ENCODE results near the gene CDH10.

CDH10 gene

GRCh38 chr5:24509943-24510342 lies 134.8 kb downstream of the CDH10 start:
- TF ChIP-seq, protein P1, sequence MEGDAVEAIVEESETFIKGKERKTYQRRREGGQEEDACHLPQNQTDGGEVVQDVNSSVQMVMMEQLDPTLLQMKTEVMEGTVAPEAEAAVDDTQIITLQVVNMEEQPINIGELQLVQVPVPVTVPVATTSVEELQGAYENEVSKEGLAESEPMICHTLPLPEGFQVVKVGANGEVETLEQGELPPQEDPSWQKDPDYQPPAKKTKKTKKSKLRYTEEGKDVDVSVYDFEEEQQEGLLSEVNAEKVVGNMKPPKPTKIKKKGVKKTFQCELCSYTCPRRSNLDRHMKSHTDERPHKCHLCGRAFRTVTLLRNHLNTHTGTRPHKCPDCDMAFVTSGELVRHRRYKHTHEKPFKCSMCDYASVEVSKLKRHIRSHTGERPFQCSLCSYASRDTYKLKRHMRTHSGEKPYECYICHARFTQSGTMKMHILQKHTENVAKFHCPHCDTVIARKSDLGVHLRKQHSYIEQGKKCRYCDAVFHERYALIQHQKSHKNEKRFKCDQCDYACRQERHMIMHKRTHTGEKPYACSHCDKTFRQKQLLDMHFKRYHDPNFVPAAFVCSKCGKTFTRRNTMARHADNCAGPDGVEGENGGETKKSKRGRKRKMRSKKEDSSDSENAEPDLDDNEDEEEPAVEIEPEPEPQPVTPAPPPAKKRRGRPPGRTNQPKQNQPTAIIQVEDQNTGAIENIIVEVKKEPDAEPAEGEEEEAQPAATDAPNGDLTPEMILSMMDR (IDR thresholded peaks at IDR 0.05; ENCODE audit: extremely low read depth, insufficient read depth, missing control alignments), result no peak
- no peak for DNase-seq (ENCODE audit: low spot score)
- in situ Hi-C loops (cut with MboI; ENCODE audit: low pct_unique_long_range_greater_than_20kb, low sequenced_read_pairs, unreplicated experiment), result no loop called here

DNA sequence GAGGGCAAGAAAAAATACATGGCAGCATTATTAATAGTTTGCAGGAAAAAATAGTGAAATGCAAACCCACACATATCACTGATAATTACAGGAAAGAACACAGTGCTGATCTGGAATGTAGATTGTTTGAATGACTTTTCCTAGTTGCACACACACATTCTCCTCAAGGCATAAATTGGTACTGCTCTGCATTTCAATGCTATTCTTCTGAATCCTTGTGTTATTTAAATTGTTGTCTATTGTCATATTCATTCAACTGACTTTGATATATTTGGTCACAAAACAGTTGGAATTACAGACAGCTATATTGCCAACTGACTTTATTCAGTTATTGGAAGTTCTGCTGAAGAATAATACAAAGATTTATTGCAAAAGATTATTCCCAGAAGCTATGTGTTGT lies 139.5 kb downstream of the CDH10 start:
- TF ChIP-seq, protein P1 (IDR thresholded peaks at IDR 0.05; ENCODE audit: extremely low read depth, insufficient read depth, missing control alignments), result no peak
- no peak for DNase-seq (ENCODE audit: low spot score)
- in situ Hi-C loops (cut with MboI; ENCODE audit: low pct_unique_long_range_greater_than_20kb, low sequenced_read_pairs, unreplicated experiment), result no loop called here

GRCh38 chr5:24497591-24498157 lies 147.1 kb downstream of the CDH10 start:
- TF ChIP-seq, protein P1 (IDR thresholded peaks at IDR 0.05; ENCODE audit: extremely low read depth, insufficient read depth, missing control alignments), result no peak
- in situ Hi-C loops (cut with MboI; ENCODE audit: low pct_unique_long_range_greater_than_20kb, low sequenced_read_pairs, unreplicated experiment), result no loop called here
- no peak for DNase-seq (ENCODE audit: low spot score)

GRCh38 chr5:24497145-24497544 lies 147.6 kb downstream of the CDH10 start:
- TF ChIP-seq, protein P1 (IDR thresholded peaks at IDR 0.05; ENCODE audit: extremely low read depth, insufficient read depth, missing control alignments), result no peak
- no peak for DNase-seq (ENCODE audit: low spot score)
- in situ Hi-C loops (cut with MboI; ENCODE audit: low pct_unique_long_range_greater_than_20kb, low sequenced_read_pairs, unreplicated experiment), result no loop called here

- TF ChIP-seq, protein P1 (IDR thresholded peaks at IDR 0.05; ENCODE audit: extremely low read depth, insufficient read depth, missing control alignments), result no peak
- no peak for DNase-seq (ENCODE audit: low spot score)
- in situ Hi-C loops (cut with MboI; ENCODE audit: low pct_unique_long_range_greater_than_20kb, low sequenced_read_pairs, unreplicated experiment), result no loop called here
Observed at GRCh38 chr5:24496268-24496667, 148.5 kb downstream of the CDH10 start.

DNA sequence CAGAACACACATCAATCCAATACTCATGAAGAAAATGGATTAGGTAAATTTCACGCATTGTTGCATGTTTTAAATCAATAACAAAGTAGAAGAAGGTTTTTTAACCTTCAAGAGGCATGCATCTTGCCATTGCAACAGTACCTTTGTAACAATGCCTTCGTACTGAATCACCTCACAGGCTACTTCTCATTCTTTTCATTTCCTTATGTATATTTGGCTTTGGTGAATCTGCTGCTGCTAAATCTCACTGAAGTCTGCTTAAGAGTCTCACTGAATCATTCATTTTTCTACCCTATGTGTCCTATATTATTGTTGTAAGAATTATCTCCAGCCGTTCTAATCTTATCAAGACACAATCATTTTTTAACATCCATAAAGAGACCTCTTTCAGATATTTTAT lies 152.5 kb downstream of the CDH10 start:
- in situ Hi-C loops (cut with MboI; ENCODE audit: low pct_unique_long_range_greater_than_20kb, low sequenced_read_pairs, unreplicated experiment), result no loop called here
- TF ChIP-seq, protein P1 (IDR thresholded peaks at IDR 0.05; ENCODE audit: extremely low read depth, insufficient read depth, missing control alignments), result no peak
- DNase-seq (ENCODE audit: low spot score), result no peak

GRCh38 chr5:24491490-24491889 lies 153.3 kb downstream of the CDH10 start:
- in situ Hi-C loops (cut with MboI; ENCODE audit: low pct_unique_long_range_greater_than_20kb, low sequenced_read_pairs, unreplicated experiment), result no loop called here
- no peak for DNase-seq (ENCODE audit: low spot score)
- TF ChIP-seq, protein P1 (IDR thresholded peaks at IDR 0.05; ENCODE audit: extremely low read depth, insufficient read depth, missing control alignments), result no peak
